Neural progenitor cell (in vitro differentiated cells): ENCODE data around the gene NAP1L4.

ENCODE experiments used
- EZH2 ChIP-seq: fragments of 200-600 bp; sonication (generic); IDR thresholded peaks from 2 replicates; pipeline ENCODE4 v1.6.1; 2017; ENCODE audit warnings: antibody characterized with exemption, mild to moderate bottlenecking, moderate library complexity
- EZH2phosphoT487 ChIP-seq: fragments of 200-600 bp; sonication (generic); IDR thresholded peaks from 2 replicates; pipeline ENCODE4 v1.6.1; 2017; ENCODE audit warnings: antibody characterized with exemption
- TF ChIP-seq, protein P1 (sequence below): fragments of 200-600 bp; sonication (generic); IDR thresholded peaks from 2 replicates; pipeline ENCODE4 v1.5.1; 2017; ENCODE audit warnings: antibody characterized with exemption, mild to moderate bottlenecking

DNA sequence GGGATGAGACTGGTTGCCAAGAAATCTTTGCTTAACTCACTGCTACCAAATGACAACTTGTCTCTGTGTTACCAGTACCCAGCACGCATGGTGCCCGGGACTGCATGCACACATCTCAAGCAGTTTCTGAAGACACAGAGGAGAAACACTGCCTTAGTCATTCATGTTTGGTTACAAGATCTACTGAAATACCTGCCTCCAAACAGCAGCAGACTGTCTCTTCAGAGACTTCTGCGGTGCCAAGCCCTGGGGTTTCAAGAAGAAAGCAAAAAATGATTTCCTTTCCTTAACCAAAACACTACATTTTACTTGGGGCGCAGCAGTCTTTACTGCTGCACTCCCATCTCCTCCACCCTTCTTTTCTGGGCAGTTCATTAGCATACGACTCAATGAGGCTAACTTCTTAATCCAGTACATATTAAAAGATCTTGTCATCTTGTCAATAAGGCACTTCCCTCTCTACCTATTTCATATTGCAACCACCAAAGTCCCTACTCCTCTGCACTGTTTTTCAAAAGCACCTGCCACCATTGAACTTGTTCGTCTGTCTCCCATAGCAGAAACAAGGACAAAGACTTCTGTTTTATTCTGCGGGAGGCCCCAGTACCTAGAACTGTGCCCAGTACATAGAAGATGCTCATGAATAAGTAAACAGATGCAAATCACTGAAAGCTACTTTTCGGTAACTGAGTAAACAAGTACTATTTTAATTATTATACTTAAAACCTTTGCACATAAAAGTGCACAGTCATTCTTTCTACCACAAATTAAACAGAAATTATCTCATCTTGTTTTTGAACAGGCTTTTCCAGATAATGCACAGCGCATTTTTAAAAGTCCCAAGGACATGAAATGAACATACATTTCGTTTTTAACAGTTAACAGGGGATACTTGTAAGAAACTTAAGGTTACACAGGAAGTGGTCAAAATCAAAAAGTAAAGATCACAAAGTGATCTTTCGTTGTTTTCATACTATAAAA lies 4.0 kb downstream of the NAP1L4 start:
- TF ChIP-seq, protein P1, sequence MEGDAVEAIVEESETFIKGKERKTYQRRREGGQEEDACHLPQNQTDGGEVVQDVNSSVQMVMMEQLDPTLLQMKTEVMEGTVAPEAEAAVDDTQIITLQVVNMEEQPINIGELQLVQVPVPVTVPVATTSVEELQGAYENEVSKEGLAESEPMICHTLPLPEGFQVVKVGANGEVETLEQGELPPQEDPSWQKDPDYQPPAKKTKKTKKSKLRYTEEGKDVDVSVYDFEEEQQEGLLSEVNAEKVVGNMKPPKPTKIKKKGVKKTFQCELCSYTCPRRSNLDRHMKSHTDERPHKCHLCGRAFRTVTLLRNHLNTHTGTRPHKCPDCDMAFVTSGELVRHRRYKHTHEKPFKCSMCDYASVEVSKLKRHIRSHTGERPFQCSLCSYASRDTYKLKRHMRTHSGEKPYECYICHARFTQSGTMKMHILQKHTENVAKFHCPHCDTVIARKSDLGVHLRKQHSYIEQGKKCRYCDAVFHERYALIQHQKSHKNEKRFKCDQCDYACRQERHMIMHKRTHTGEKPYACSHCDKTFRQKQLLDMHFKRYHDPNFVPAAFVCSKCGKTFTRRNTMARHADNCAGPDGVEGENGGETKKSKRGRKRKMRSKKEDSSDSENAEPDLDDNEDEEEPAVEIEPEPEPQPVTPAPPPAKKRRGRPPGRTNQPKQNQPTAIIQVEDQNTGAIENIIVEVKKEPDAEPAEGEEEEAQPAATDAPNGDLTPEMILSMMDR = no peak
- TF ChIP-seq EZH2 = no peak
- TF ChIP-seq EZH2phosphoT487 = no peak
